ENCODE results near the gene CLIP1. TPM values are rescaled to one million over a fixed set of nuclear protein-coding genes. Genes with fewer than 3 reads are reported as not detected.

The CLIP1 gene
- total RNA-seq, 2 experiments from 2014 or later, result 32.4 to 33.9 TPM

DNA sequence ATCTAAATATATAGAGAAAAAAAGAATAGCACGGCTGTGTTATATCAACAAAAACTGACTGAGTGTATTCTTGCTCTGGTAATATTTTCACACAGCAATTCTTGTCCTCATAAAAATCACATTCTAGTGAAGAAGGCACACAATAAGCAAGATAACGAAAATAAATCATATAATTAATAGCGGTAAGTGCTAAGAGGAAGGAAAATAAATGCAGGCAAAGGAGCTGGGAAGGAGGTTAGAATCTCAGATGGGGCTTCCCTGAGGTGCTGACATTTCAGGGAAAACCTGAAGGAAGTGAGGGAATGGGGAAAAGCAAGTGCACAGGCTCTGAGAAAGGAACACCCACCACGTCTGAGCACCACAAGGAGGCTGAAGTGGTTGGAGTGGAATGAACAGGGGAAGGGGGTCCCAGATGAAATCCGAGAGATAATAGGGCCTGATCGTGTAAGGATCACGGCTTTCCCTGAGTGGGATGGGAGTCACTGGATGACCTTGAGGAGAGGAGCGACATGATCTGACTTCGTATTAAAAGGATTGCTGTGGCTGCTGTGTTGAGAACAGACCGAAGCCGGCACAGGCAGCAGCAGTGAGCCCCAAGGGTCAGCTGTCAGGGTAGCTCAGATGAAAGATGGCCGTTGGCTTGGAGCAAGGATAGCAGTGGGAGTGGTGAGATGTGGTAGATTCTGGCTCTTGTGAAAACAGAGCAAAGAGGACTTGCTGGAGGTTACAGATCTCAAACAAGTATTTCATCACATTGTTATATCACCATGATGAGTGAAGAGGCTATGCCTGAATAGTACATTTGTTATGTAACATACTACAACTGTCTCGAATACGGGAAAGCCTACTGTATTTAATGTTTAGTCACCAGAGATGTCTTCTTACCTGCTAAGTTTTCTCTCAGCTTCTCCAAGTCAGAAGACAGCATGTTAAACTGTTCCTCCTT lies 89.1 kb downstream of the CLIP1 start:
- Mint-ChIP-seq H3K27ac (peak overlapping the region; percentile 35), H3K4me3 (no peak overlapping the region), H3K9me3 (no peaks in the 10 kb centered on the region), H3K27me3 (no peaks in the 10 kb centered on the region), H3K36me3 (peaks cover 9% of the 10 kb centered on the region), H3K4me1 (peaks cover 13% of the 10 kb centered on the region)
- no peak for DNase-seq

DNA sequence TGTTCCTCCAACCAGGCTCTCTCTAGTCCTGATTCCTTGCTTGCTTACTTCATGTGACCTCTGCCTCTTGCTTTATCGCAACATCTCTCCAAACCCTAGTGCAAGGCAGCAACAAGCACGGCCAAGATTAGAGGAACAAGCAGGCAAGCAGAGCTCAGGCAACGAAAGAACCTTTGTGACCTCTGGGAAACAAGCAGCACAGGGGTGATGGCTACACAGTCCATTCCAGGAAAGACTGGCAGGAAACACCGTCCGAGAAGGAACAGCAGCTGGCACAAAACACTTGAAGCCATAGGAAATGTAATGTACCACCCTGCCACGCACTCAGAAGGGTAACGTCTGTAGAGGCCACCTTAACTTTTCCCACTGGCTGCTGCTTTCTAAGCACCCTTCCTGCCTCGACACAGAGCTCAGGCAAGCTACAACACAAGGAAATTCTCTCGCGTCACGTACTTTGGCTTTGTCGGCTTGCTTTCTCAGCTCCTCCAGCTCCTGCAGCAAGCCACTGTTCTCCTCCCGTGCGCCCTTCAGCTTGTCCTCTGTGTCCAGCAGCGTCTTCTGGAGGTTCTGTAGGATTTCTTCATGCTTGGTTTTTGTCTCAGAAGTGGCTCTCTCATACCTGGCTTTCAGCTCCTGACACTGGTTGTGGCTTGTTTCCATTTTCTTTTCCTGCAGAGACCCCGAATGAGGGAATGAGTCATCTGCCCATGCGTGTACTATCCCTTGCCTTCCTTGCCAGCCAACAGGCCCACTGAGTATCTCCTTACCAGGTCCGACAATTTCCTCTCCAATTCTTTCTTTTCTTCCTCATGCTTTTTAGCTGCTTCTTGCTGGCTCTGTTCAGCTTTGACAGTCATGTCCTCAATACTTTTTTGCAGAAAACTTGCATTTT lies 94.7 kb downstream of the CLIP1 start:
- Mint-ChIP-seq H3K36me3 (peaks cover 2% of the 10 kb centered on the region), H3K9me3 (no peaks in the 10 kb centered on the region), H3K27me3 (no peaks in the 10 kb centered on the region), H3K4me3 (no peak overlapping the region), H3K27ac (peak overlapping the region; percentile 30), H3K4me1 (peaks cover 10% of the 10 kb centered on the region)
- DNase-seq, result no peak

DNA sequence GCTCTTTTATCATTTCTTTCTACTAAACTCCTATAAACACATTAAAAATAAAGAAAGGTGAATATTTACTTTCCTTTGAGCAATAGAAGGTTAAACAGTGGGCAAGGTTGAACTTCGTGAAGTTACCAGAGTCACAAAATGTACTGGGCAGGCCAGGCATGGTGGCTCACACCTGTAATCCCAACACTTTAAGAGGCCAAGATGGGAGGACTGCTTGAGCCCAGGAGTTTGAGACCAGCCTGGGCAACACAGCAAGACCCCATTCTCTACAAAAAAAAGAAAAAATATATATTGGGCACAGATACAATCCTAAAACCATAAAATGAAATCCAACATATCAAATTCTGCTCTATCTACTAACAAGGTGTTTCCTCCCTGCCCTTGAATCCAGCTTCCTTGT lies 95.5 kb downstream of the CLIP1 start:
- no peaks in the 10 kb centered on the region for H3K9me3 Mint-ChIP-seq
- H3K27me3 Mint-ChIP-seq, result no peaks in the 10 kb centered on the region
- peaks cover 2% of the 10 kb centered on the region for H3K36me3 Mint-ChIP-seq
- peaks cover 10% of the 10 kb centered on the region for H3K4me1 Mint-ChIP-seq
- H3K4me3 Mint-ChIP-seq, result no peak overlapping the region
- DNase-seq, result no peak
- no peak overlapping the region for H3K27ac Mint-ChIP-seq

DNA sequence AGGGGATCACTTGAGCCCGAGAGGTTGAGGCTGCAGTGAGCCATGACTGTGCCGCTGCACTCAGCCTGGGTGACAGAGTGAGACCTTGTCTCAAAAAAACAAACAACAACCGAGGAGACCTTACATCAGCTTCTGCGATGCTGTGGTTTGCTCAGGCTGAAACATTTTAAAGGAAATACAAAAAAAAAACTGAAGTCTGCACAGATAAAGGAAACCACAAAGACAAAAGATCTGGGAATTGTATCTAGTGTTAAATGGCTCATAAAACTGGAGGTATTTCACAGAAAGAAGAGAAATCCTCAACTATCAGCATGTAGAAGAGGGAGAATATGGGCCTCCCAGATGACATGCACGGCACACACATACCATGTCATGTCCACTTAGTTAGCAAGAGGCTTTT lies 95.9 kb downstream of the CLIP1 start:
- H3K36me3 Mint-ChIP-seq, result peaks cover 2% of the 10 kb centered on the region
- H3K27ac Mint-ChIP-seq, result peak overlapping the region; percentile 71
- no peak for DNase-seq
- peaks cover 10% of the 10 kb centered on the region for H3K4me1 Mint-ChIP-seq
- no peak overlapping the region for H3K4me3 Mint-ChIP-seq
- H3K27me3 Mint-ChIP-seq, result no peaks in the 10 kb centered on the region
- H3K9me3 Mint-ChIP-seq, result no peaks in the 10 kb centered on the region

DNA sequence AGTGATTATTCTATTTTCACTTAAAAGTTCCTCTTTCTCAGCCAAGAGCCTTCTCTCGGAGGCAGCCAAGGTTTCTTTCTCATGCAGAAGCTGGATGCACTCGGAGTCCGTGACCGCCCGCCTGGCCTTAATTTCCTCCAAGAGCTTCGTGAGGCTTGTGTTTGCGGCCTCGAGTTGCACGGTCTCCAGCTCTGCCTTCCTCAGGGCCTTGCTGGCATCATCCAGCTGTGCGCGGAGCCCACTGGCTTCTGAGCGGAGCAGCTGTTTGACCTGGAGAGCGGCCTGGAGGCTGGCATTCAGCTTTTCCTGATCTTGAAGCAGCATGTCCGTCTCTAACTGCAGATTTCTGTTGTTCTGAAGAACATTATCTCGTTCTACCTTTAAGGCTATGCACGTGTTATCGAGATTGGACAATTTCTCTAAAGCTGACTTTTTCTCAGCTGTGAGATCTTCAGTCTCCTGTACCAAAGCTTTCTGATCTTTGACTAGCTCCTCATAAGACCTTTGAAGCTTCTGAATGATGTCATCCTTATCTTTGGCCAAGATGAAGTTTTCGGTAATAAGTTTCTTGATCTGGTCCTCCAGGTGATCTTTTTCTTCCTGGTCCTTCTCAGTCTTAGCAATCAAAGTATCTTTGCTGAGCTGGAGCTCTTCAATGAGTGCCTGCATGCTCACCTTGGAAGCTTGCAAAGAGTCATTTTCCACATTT lies 99.0 kb downstream of the CLIP1 start:
- no peak overlapping the region for H3K4me3 Mint-ChIP-seq
- DNase-seq, result no peak
- peaks cover 2% of the 10 kb centered on the region for H3K36me3 Mint-ChIP-seq
- H3K27ac Mint-ChIP-seq, result no peak overlapping the region
- peaks cover 10% of the 10 kb centered on the region for H3K4me1 Mint-ChIP-seq
- no peaks in the 10 kb centered on the region for H3K9me3 Mint-ChIP-seq
- no peaks in the 10 kb centered on the region for H3K27me3 Mint-ChIP-seq

DNA sequence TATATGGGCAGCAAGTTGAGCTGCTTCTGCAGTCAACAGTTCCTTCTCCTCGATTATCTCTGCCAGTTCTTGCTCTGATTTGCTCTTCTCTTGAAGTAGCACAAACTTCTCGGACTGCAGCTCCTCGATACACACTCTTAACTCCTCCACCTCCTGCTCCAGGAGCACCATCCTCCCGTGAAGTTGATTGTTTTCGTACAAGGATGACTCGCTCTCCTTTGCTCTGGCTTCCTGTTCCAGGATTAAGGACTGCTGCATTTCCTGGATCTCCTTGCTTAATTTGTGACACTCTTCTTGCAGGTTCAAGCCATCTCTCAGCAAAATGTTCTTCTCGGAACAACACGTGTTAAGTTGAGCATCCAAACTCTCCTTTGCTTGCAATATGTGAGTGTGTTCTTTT lies 100.0 kb downstream of the CLIP1 start:
- no peaks in the 10 kb centered on the region for H3K27me3 Mint-ChIP-seq
- no peaks in the 10 kb centered on the region for H3K36me3 Mint-ChIP-seq
- H3K4me1 Mint-ChIP-seq, result peaks cover 9% of the 10 kb centered on the region
- H3K27ac Mint-ChIP-seq, result no peak overlapping the region
- DNase-seq, result no peak
- H3K9me3 Mint-ChIP-seq, result no peaks in the 10 kb centered on the region
- no peak overlapping the region for H3K4me3 Mint-ChIP-seq

DNA sequence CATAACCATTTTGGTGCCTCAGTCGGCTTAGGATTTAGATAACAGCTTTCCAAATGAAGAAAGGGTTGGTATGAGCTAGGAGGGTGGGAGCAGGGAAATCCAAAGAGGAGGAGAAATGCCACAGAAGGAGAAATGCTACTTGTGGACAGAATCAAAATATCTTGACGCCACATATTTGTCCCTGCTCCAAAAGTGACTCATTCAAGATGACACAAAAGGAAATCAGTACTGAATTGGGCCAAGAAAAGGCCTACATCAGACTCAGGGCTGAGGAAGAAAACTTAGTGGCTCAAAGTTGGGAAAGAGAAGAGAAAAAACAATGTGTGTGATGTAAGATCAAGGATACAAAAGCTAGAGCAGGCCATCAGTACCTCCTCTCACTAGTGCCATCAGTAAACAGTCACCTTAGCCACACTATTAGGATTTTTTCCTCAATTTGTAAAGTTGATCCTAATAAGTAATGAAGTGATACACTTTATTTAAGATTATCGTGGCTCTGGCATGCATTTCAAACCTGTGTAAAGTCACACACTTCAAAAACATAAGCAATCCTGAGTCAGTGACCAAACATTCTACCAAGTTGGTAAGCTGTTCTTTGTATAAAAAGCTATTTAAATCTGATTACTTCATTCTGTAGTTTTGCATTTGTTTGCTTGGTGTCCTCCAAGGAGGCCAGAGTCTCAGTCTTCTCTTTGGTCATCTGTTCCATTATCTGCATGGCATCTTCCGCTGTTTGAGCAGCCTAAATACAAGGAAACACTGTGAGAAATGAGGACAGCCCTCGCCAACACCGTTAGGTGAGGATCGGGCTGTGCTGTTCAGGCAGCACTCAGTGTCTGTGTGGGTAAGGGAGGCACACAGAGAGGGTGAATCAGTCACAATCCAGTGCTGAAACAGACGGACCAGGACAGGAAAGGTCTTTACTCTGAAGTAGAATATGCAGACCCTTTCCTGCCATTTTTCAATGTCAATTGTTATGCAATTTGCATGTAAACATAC lies 103.6 kb downstream of the CLIP1 start:
- H3K27ac Mint-ChIP-seq, result no peak overlapping the region
- no peaks in the 10 kb centered on the region for H3K27me3 Mint-ChIP-seq
- DNase-seq, result no peak
- H3K4me3 Mint-ChIP-seq, result no peak overlapping the region
- H3K4me1 Mint-ChIP-seq, result no peaks in the 10 kb centered on the region
- peaks cover 5% of the 10 kb centered on the region for H3K36me3 Mint-ChIP-seq
- H3K9me3 Mint-ChIP-seq, result no peaks in the 10 kb centered on the region

DNA sequence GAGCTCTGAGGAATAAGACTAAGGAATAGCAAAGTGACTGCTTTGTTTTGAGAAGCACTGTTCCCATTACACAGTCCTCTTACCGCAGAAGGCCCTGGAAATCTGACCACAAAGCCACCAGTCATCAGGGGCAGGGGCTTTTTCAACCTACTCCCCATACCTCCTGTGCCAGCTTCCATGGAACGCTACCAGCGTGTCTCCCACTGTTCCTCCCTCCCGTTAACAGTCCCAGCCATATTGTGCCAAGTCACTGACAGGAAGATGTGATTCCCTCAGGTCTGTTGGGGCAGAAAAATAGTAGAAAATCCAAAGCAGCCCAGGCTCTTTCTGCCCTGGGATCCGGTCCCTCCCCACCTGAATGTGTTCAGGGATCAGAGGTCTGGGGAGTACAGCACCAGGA lies 109.5 kb downstream of the CLIP1 start:
- no peak overlapping the region for H3K27ac Mint-ChIP-seq
- no peak overlapping the region for H3K4me3 Mint-ChIP-seq
- DNase-seq, result no peak
- no peaks in the 10 kb centered on the region for H3K9me3 Mint-ChIP-seq
- H3K27me3 Mint-ChIP-seq, result no peaks in the 10 kb centered on the region
- no peaks in the 10 kb centered on the region for H3K4me1 Mint-ChIP-seq
- H3K36me3 Mint-ChIP-seq, result peaks cover 5% of the 10 kb centered on the region

DNA sequence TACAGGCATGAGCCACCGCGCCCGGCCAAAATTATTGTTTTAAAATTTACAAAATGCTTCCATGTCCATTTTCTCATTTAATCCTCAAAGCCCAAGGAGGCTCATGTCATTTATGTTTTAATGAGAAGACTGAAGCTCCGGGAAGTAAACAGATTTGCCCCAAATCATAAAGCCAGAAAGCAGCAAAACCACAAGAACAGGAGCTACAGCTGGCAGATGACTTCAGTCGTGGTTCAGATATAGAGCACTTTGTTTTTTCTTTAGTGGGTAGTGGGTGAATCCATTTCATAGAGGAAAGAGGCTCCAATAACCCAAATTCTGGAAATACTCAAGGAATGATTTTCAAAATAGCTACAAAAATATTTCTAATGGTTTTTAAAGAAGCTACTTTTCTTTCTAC lies 110.8 kb downstream of the CLIP1 start:
- no peaks in the 10 kb centered on the region for H3K27me3 Mint-ChIP-seq

DNA sequence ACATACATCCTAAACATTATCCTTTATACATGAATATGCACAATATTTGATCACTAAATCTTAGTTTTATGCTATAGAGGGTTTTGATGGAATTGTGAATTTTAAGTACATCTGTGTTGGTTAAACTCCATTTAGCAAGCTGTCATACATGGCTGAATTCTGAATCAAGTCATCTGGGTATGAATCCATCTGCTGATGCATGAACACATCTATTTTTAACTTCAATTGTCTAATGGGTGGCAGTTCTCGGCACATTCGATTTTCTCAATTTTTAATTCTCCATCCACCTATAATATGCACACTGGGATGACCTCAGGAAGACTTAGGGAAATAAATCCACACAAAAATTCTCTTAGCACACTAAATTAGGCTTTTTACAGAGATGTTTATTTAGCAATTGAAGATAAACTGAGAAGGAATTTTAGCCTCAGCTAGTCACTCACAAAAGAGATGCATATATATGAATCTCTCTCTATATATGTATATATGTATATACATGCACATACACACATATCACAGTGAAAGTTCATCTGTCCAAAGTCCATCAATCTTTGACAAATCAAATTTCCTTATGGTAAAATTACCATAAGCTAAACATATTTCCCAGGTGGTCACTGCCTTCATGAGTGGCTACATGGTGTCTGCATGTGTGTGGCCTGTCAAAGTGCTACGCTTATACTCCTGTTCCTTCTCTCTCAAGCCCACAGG lies 111.7 kb downstream of the CLIP1 start:
- H3K27me3 Mint-ChIP-seq, result no peaks in the 10 kb centered on the region
- H3K9me3 Mint-ChIP-seq, result no peaks in the 10 kb centered on the region
- no peaks in the 10 kb centered on the region for H3K4me1 Mint-ChIP-seq
- no peaks in the 10 kb centered on the region for H3K36me3 Mint-ChIP-seq
- H3K27ac Mint-ChIP-seq, result no peak overlapping the region
- no peak for DNase-seq
- no peak overlapping the region for H3K4me3 Mint-ChIP-seq

More for the DNA sequence above, 110.8 kb downstream of the CLIP1 start:
- H3K4me3 Mint-ChIP-seq, result no peak overlapping the region
- H3K4me1 Mint-ChIP-seq, result no peaks in the 10 kb centered on the region
- DNase-seq, result no peak
- H3K27ac Mint-ChIP-seq, result no peak overlapping the region
- H3K36me3 Mint-ChIP-seq, result peaks cover 2% of the 10 kb centered on the region
- H3K9me3 Mint-ChIP-seq, result no peaks in the 10 kb centered on the region

DNA sequence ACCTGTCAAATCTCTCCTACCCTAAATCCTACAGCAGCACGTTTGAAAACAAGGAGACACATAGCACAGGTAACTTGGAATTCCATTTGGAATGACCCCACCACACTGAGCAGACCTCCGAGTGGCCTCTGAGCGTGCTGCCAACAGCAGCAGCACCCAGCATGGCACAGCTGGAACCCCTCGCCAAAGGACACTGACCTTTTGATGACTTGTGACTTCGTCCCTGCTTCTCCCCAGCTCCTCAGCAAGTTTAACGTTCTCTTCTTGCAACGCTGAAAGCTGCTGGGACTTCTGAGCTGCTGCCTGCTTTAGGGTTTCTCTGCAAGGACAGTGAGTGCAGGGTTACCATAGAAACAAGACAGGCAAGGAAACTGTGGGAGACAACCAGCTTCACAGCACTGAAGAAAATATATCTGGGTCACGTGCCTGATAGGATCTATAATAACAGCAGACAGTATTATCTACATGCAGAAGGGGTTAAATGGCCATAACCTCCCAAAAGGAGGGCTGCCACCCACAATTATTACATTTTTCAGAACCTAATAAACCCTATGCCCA lies 112.8 kb downstream of the CLIP1 start:
- no peaks in the 10 kb centered on the region for H3K27me3 Mint-ChIP-seq
- H3K36me3 Mint-ChIP-seq, result no peaks in the 10 kb centered on the region
- H3K4me3 Mint-ChIP-seq, result no peak overlapping the region
- no peaks in the 10 kb centered on the region for H3K9me3 Mint-ChIP-seq
- DNase-seq, result no peak
- H3K4me1 Mint-ChIP-seq, result no peaks in the 10 kb centered on the region
- no peak overlapping the region for H3K27ac Mint-ChIP-seq

DNA sequence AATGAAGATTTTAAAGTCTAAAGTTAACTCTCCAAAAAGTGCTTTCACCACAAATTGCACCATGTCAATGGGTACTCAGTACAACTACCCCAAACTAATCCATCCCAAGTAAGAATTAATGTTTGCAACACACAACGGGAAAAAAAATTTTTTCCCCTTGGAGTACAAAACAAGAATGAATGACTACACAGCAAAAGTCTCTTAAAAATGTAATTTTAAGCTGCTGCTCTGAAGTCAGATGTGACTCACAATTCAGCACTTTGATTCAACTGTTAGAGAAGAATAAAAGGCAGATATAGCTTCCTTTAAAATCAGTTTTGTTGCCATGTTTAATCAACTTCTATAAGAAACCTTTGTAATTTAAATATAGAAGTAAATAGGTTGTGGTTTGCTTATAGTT lies 113.7 kb downstream of the CLIP1 start:
- no peak for DNase-seq
- Mint-ChIP-seq H3K36me3 (peaks cover 1% of the 10 kb centered on the region), H3K4me3 (no peak overlapping the region), H3K27ac (no peak overlapping the region), H3K27me3 (no peaks in the 10 kb centered on the region), H3K4me1 (no peaks in the 10 kb centered on the region), H3K9me3 (no peaks in the 10 kb centered on the region)

DNA sequence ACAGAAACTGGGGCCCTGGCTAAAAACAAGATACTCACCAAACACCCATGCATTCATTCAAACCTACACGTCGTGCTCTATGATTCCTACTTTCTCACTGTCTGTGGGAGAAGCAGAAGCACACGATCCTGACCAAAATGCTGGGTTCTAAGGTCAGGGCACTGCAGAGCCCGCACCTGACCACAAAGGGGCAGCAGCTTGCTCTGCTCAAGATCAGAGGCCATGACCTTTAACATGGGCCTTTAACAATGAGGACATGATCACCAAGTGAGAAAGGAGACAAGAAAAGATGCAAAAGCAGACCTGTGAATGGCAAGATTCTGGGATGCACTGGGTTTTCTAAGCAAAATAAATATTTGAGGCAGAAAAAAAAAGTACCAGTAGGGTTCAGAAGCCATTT lies 116.1 kb downstream of the CLIP1 start:
- Mint-ChIP-seq H3K4me3 (no peak overlapping the region), H3K9me3 (no peaks in the 10 kb centered on the region), H3K27me3 (no peaks in the 10 kb centered on the region), H3K36me3 (peaks cover 1% of the 10 kb centered on the region), H3K4me1 (no peaks in the 10 kb centered on the region), H3K27ac (no peak overlapping the region)
- no peak for DNase-seq

Data from activated naive CD8-positive, alpha-beta T cell treated with anti-CD3 and anti-CD28 coated beads for 36 hours (primary cell).